ENCODE data around the gene CA12. TPM values are rescaled to one million over a fixed set of nuclear protein-coding genes. Genes with fewer than 3 reads are reported as not detected.

Gene CA12
- total RNA-seq, 4 donors from 2014 or later = 126 to 156 (median 143) TPM

DNA sequence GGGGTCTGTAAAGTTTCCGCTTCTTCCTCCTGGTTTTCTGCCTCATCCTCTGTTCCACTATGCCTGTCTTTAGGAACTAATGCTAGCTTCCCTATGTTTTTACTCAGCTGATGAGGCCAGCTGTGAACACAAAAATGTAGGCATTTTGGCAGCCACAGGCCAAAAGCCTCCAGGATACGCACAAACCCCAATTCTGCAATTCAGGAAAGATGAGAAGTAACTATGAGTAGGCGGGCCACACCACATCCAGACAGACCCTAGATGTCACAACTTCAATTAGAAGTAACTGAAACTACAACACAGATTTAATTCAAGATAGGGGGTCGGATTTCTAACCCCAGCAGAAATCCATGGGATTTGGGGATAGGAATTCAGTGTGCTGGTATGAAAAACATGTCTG, 11.9 kb downstream of the CA12 start:
- peak overlapping the region; percentile 31 to 90 (median 84) for H3K27ac ChIP-seq
- intact Hi-C loops (cut with DNase I) = no loop called here
- 92 to 95% methylated on average over 4 of the region's 4 CpGs for WGBS, 2 donors
- H3K27me3 ChIP-seq = no peaks in the 10 kb centered on the region
- TF ChIP-seq, protein P1, sequence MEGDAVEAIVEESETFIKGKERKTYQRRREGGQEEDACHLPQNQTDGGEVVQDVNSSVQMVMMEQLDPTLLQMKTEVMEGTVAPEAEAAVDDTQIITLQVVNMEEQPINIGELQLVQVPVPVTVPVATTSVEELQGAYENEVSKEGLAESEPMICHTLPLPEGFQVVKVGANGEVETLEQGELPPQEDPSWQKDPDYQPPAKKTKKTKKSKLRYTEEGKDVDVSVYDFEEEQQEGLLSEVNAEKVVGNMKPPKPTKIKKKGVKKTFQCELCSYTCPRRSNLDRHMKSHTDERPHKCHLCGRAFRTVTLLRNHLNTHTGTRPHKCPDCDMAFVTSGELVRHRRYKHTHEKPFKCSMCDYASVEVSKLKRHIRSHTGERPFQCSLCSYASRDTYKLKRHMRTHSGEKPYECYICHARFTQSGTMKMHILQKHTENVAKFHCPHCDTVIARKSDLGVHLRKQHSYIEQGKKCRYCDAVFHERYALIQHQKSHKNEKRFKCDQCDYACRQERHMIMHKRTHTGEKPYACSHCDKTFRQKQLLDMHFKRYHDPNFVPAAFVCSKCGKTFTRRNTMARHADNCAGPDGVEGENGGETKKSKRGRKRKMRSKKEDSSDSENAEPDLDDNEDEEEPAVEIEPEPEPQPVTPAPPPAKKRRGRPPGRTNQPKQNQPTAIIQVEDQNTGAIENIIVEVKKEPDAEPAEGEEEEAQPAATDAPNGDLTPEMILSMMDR (IDR thresholded peaks at IDR 0.05) = no peak
- TF ChIP-seq POLR2A (IDR thresholded peaks at IDR 0.05) = no peak
- H3K4me1 ChIP-seq = peaks cover 53 to 100% (median 83%) of the 10 kb centered on the region in 3 donors
- H3K36me3 ChIP-seq = peaks cover 0 to 7% (median 0%) of the 10 kb centered on the region in 3 donors
- H3K9me3 ChIP-seq = no peaks in the 10 kb centered on the region
- no peak for DNase-seq
- H3K4me3 ChIP-seq = no peak overlapping the region

DNA sequence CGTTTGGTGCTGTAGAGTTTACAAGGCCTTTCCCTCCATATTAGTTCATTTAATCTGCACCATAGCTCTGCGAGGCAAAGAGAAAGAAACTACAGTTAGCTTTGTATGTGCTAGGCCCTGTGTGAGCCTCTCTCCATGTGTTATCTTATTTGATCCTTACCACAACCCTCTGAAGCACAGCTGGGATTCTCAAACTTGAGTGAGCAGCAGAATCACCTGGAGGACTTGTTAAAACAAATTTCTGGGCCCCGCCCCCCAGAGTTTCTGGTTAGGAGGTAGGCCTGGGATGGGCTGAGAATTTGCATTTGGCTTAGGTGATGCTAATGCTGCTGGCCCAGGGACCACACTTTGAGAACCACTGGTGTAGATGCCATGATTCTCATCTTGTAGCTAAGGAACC, 12.3 kb downstream of the CA12 start:
- 50 to 56% methylated on average over 3 of the region's 3 CpGs for WGBS, 2 donors
- TF ChIP-seq, protein P1 (IDR thresholded peaks at IDR 0.05) = no peak
- no peak for TF ChIP-seq POLR2A (IDR thresholded peaks at IDR 0.05)
- Histone ChIP-seq H3K9me3 (no peaks in the 10 kb centered on the region), H3K27ac (peak overlapping the region; percentile 31 to 90 (median 84)), H3K36me3 (peaks cover 0 to 7% (median 0%) of the 10 kb centered on the region in 3 donors), H3K4me3 (no peak overlapping the region), H3K4me1 (peaks cover 48 to 100% (median 82%) of the 10 kb centered on the region in 3 donors), H3K27me3 (no peaks in the 10 kb centered on the region)
- no peak for DNase-seq
- intact Hi-C loops (cut with DNase I) = no loop called here

DNA sequence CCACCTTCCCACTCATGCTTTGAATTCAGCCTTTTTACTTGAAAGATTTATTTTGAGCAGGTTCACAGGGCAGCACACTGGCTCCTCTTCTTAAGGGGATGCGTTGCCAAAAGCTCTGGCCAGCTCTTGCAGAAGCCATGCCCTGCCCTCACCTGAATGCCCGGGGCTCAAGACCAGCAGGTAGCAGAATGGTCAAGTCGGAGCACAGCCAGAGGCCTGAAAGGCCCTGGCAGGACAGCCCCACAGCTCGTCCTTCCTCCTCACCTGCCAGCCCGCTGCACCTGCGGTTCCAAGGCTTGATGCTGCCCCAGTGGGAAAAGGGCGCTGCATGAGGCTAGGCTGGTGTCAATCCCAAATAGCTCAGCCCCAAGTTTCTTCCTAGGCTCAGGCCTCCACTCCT, 13.1 kb downstream of the CA12 start:
- WGBS, 2 donors = no CpG with 5 or more reads among the region's 7 CpGs
- H3K4me1 ChIP-seq = peaks cover 41 to 92% (median 74%) of the 10 kb centered on the region in 3 donors
- no peak for TF ChIP-seq POLR2A (IDR thresholded peaks at IDR 0.05)
- TF ChIP-seq, protein P1 (IDR thresholded peaks at IDR 0.05) = no peak

DNA sequence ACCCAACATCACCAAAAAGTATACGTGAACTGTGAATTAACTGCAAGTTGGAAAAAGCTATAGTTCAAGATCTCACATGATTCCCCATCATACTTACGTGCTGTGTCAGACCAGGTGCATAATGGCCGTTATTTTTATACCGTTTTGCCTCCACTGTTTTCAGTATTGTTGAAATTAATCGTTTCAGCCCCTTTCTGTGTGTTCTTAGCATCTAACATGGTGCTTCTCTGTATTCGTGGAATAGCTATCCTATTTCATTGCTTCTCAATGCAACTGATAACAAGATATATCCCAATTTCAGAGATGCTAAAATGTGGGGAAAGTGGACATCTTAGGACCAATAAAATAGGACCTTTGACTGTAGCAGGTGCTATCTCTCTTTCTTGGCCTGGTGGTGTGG, 13.7 kb downstream of the CA12 start:
- TF ChIP-seq POLR2A (IDR thresholded peaks at IDR 0.05) = no peak
- TF ChIP-seq, protein P1 (IDR thresholded peaks at IDR 0.05) = no peak
- no peak overlapping the region for H3K4me3 ChIP-seq
- DNase-seq = no peak
- intact Hi-C loops (cut with DNase I) = no loop called here
- no peaks in the 10 kb centered on the region for H3K9me3 ChIP-seq
- WGBS, 2 donors = 38 to 46% methylated on average over 6 of the region's 6 CpGs
- H3K27me3 ChIP-seq = no peaks in the 10 kb centered on the region
- H3K36me3 ChIP-seq = peaks cover 0 to 8% (median 0%) of the 10 kb centered on the region in 3 donors
- peaks cover 36 to 91% (median 69%) of the 10 kb centered on the region in 3 donors for H3K4me1 ChIP-seq
- peak overlapping the region; percentile 70 to 90 (median 84) for H3K27ac ChIP-seq

More for the DNA sequence above, 13.1 kb downstream of the CA12 start:
- DNase-seq = no peak
- Histone ChIP-seq H3K27ac (peak overlapping the region; percentile 70 to 90 (median 84)), H3K27me3 (no peaks in the 10 kb centered on the region), H3K9me3 (no peaks in the 10 kb centered on the region), H3K36me3 (peaks cover 0 to 7% (median 0%) of the 10 kb centered on the region in 3 donors), H3K4me3 (no peak overlapping the region)
- intact Hi-C loops (cut with DNase I) = no loop called here

DNA sequence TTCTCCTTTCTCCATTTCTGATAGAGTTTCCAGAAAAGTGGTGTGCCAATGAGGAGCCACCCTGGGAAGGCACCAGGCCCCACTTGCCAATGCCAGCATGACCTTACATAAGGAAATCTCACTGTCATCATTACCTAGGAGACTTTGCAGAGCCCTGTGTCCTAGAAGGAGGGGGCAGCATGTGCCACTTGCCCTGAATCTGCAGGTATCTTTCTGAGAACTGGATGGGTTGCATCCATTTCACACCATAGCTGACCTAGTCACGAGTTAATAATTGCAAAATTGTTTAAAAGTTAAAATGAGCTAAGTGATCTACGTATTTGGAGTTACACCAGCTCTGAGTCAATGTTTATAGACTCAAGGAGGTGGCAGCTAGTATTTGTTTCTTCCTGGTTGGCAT, 14.3 kb downstream of the CA12 start:
- intact Hi-C loops (cut with DNase I) = no loop called here
- Histone ChIP-seq H3K27ac (peak overlapping the region; percentile 70 to 90 (median 84)), H3K4me1 (peaks cover 31 to 91% (median 64%) of the 10 kb centered on the region in 3 donors), H3K36me3 (peaks cover 0 to 11% (median 0%) of the 10 kb centered on the region in 3 donors), H3K4me3 (no peak overlapping the region), H3K9me3 (no peaks in the 10 kb centered on the region), H3K27me3 (no peaks in the 10 kb centered on the region)
- TF ChIP-seq, protein P1 (IDR thresholded peaks at IDR 0.05) = no peak
- no peak for TF ChIP-seq POLR2A (IDR thresholded peaks at IDR 0.05)
- 36 to 59% methylated on average over 2 of the region's 2 CpGs for WGBS, 2 donors
- DNase-seq = no peak

All from esophagus squamous epithelium (tissue), 5 donors.